ENCODE results near the gene CDH23.

- TF ChIP-seq CTCF (IDR thresholded peaks at IDR 0.05), result no peak
- TF ChIP-seq ZFX (IDR thresholded peaks at IDR 0.05; ENCODE audit: borderline replicate concordance), result no peak
Measured at GRCh38 chr10:71414359-71414758, 17.6 kb downstream of the CDH23 start.

All from 22Rv1 (cell line).